GM19238 (cell line): ENCODE results near the gene PLCH1.

Source experiments
- DNase-seq: peaks from one replicate; pipeline ENCODE4 v3.0.0; 2011; ENCODE audit warnings: low spot score; ENCODE audit not compliant: insufficient read length

Gene PLCH1

GRCh38 chr3:155491696-155492095, 253.2 kb downstream of the PLCH1 start:
- no peak for DNase-seq

- no peak for DNase-seq
Observed at GRCh38 chr3:155488671-155489070, 256.2 kb downstream of the PLCH1 start.

DNA sequence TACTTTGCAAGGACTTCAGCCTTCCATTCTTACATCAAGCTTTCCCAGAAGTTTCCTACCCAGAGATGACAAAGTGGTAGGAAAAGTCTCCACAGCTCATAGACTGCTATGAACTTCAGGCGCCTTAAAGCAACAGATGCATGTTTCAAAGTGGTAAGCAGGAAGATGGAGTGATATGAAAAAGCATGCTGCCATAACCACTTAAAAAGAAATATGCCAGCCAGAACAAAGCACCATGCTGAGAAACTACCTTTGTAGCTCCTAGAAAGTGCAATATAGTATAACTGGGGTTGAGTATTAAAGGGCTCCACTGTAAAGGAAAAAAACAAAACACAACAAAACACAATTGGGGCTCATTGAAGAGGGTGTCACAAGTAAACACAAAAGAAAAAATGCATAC, 259.0 kb downstream of the PLCH1 start:
- no peak for DNase-seq

GRCh38 chr3:155481591-155481990, 263.3 kb downstream of the PLCH1 start:
- DNase-seq = no peak

GRCh38 chr3:155481089-155481488, 263.8 kb downstream of the PLCH1 start:
- DNase-seq = no peak

DNA sequence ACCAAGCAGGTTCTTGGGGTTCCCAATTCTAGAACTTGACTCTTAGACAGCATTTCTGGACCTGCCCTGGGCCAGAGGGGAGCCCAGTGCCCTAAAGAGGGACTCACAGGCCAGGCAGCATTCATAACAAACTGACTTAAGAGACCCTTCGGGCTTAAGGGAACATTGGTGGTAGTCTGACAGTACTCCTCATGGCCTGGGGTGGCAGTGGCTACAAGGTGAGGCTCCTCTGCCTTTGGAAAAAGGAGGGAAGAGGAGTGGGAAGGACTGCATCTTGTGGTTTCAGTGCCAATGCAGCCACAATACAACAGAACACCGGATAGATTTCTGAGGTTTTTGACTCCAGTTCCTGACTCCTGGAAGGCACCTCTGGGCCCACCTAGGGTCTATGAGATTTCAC, 279.2 kb downstream of the PLCH1 start:
- DNase-seq = no peak

DNA sequence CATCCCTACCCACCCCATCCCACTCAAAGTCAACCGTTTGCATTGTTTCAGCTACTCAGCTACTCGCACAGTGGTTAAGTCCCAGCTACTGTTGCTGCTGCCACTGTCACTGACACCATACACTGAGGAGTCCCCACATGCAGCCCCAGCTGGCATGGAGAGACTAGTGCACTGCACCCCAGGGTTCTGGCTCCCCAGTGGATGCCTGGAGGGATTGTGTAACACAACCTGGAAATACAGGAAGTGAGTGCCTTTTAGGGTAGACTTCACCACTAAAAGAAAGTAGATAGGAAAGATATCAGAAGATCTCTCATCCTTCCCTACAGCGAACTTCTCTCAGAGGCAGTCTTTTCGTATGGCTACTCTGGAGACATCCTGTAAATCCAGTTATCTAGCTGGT, 282.2 kb downstream of the PLCH1 start:
- no peak for DNase-seq

- no peak for DNase-seq
Observed at GRCh38 chr3:155457591-155457990, 287.3 kb downstream of the PLCH1 start.

- DNase-seq = no peak
Observed at GRCh38 chr3:155455765-155456164, 289.1 kb downstream of the PLCH1 start.

- DNase-seq = no peak
Observed at GRCh38 chr3:155453512-155453911, 291.4 kb downstream of the PLCH1 start.

GRCh38 chr3:155449613-155450267, 295.1 kb downstream of the PLCH1 start:
- no peak for DNase-seq

DNA sequence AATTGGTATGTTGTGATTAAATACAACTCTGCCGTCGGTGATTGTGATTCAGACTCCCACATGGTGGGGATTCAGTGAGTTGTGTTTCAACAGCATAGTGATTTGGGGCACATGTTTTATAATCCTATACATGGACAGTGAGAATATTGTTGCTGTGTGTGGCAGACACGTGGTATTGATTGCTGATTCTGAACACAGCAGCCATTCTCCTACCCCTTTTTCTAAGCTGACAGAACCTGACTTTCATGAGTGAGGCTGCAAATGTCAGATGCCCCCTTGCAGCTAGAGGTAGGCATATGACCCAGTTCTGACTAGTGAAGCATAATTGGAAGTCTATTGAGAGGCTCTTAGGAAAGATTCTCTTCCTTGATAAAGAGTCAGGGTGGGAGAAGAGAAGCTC, 296.3 kb downstream of the PLCH1 start:
- DNase-seq = no peak

GRCh38 chr3:155446366-155446765, 298.5 kb downstream of the PLCH1 start:
- no peak for DNase-seq

DNA sequence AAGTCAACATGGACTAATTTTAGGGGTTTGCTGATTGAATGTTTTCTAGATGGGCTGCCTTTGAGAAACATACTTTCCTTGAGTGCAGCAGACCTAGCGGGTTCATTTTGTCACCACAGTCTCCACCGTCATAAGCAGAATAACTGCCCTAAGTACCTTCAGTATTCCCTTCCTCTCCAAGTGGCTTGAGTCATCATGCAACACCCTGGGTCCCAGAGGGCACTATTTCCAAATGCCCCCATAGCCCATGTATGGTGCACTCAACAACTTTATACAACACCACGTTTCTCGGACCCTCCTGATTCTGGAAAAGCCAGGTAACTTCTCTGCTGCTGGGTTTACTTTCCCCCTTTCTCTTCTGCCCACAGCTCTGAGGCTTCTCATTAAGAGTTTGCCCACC, 300.1 kb downstream of the PLCH1 start:
- no peak for DNase-seq

DNA sequence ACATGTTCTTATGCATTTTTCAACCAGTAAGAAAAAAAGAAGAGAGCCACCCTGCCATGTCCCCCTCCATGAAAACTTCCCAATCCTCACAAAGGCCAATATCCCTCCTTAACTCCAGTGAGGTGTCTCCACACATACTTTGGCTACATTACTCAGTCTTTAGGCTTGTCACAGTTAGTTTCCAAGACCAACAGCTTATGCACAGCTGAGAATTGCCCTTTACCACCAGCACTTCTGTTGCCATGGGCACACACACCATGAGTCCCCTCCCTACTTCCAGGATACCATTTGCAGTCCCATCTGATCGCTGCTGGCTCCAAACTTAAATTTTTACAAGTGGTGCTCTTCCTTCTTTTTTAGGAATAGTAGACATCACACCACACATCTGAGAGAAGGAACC, 301.1 kb downstream of the PLCH1 start:
- no peak for DNase-seq

DNA sequence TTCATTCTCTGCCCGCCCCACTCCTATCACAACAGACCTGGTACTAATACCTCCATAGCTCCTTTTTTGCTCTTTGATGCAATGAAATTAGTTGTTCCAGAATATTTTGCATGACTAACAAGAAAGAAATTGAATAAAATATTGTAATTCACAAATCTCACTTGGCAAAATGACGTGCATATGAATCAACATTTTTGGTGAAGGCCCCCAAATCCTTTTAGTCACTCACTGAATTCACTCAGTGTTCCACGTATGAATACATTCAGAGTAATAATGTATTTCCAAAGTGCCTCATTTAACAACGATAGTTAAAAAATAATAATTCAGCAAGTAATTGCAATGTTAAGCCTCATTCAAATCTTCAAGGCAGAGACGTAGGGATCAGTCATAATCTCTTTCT, 302.8 kb downstream of the PLCH1 start:
- DNase-seq = no peak

GRCh38 chr3:155441506-155441905, 303.4 kb downstream of the PLCH1 start:
- DNase-seq = no peak

DNA sequence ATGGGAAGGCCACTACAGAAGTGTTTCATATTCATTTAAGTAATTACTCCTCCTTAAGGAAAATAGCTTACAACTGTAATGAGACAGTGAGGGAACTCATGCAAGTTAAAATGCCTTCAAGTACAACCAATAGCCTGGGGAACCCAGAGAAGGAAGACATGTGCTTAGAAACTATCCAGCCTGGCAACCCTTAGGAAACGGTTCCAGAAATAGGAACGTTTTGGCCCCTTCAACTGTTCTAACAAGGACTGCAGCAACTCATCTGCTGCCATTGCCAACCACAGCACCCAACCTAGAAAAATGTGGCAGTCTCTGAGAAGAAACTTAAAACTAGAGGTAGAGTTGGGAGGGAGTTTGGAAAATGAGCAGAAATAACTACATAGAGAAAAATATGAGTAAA, 303.8 kb downstream of the PLCH1 start:
- no peak for DNase-seq

GRCh38 chr3:155435821-155436220, 309.1 kb downstream of the PLCH1 start:
- DNase-seq = no peak

DNA sequence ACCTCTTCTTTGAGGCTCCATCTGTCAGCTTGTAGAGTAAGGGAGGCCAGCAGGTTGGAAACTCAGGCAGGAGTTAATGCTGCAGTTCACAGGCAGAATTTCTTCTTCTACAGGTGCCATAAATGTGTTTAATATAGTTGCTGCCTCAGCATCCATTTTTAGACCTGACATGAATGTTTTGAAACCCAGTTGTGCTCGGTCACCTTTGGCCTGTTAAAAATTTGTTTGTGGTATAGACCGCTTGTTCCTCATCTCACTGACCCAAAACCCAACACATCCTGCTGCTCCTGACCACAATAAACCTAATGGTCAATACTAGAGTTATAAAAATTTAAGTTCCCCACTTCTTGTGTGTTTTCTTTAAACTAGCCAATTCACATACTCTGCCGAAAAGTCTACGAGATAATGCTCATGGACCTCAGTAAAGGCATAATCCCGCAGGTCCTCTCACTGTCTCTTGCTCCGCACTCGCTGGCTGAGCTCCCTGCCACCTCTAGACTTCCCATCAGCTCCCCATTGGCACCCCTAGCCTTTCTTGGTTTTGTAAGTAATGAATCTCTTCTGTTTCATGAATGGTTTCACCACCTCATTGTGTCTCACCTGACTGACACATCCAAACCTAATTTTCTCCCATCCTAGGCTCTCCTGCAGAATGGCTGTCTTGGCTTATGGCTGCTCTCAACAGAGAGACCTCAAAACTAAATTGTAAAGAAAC, 312.9 kb downstream of the PLCH1 start:
- no peak for DNase-seq

DNA sequence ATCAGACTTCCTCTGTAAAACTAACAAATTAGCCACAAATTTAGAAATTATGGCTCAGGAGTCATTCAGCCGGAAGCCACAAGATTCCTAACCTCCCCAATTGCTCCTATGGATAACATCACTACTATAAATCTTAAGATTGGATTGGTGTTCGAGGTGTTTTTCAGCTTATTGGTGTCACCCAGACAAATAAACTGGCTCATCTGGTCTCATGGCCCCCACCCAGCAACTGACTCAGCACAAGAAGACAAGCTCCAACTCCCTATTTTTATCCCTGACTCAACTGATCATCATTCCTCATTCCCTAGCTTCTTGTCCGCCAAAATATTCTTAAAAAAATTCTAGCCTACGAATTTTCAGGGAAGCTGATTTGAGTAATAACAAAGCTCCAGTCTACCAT, 316.3 kb downstream of the PLCH1 start:
- DNase-seq = no peak

DNA sequence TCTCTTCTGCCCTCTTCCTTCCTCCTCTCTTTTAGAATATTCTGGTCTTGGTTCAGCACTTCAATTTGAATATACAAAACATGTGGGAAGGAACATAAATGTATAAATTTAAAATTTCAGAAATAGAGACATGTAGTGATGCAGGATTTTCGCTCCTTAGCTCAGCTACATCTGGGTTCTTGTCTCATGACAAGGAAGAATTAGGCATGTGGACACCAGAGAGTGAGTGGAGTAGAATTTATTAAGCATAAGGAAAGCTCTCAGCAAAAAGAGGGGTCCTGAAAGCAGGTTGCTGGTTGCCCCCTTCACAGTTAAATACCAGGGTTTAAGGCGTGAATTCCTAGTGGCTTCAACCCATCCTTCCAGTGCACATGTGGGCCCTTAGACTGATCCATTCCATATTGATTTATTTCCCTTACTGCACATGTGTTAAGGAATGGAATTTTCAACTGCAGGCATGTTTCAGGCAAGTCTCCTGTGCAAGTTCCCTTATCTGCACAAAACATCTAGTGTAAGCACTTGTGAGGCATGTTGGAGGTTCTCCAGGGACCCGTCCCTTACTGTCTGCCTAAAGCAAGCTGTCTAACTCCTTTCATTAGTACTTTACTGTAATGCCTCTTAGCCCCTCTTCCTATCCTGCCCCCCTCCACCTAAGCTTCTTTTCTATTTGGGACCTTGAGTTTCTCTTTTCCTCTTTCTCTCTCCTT, 318.2 kb downstream of the PLCH1 start:
- no peak for DNase-seq

DNA sequence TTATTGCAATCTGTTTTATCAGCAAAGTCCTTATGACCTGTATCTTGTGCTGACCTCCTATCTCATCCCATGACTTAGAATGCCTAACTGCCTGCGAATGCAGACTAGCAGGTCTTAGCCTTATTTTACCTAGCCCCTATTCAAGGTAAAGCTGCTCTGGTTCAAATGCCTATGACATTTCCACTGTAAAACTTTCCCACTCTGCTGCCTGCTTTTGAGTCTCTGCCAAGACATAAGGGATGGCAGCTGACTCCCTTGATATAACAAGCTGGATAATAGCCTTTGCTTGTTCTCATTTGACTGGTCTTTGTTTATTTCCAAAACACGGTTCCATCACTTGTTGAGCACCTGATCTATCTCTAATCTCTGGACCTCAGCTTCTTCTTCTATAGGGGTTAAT, 319.5 kb downstream of the PLCH1 start:
- no peak for DNase-seq
